Natural killer cell (primary cell): ENCODE measurements around the gene DEFB112. TPM values are rescaled to one million over a fixed set of nuclear protein-coding genes. Genes with fewer than 3 reads are reported as not detected.
A peak's percentile ranks its signal among the peaks of the same experiment; 100 is the strongest.

ENCODE experiments used
- ATAC-seq, 3 donors: fragments of 150-1000 bp in 2 of 3; fragments of 200-7000 bp in 1 of 3; cut with Tn5 transposase; 1 replicate in 1 of 3; 2 replicates in 2 of 3; pipeline ENCODE4 v1.10.0; 2021; ENCODE audit warnings: mild to moderate bottlenecking in 2 of 3, moderate library complexity in 2 of 3
- DNase-seq, 2 donors: peaks; one replicate each; pipeline versions ENCODE4 v3.0.0 to v3.0.0-alpha.2; 2013 to 2021; ENCODE audit warnings: mixed read lengths in 1 of 2
- H3K27ac ChIP-seq: one replicate; pipeline ENCODE4 v1.5.1; 2013; ENCODE audit warnings: mild to moderate bottlenecking, low read length
- H3K27me3 ChIP-seq: one replicate; pipeline ENCODE4 v1.6.1; 2013; ENCODE audit warnings: low read length; ENCODE audit not compliant: control insufficient read depth, insufficient read depth
- H3K36me3 ChIP-seq: one replicate; pipeline ENCODE4 v1.6.1; 2013; ENCODE audit warnings: low read length; ENCODE audit not compliant: control insufficient read depth, insufficient read depth
- H3K4me1 ChIP-seq: one replicate; pipeline ENCODE4 v1.6.1; 2013; ENCODE audit warnings: low read length; ENCODE audit not compliant: control insufficient read depth, insufficient read depth
- H3K4me3 ChIP-seq: one replicate; pipeline ENCODE4 v1.5.1; 2013; ENCODE audit warnings: low read length
- H3K9me3 ChIP-seq: one replicate; pipeline ENCODE4 v1.6.1; 2013; ENCODE audit warnings: low read length; ENCODE audit not compliant: control insufficient read depth, insufficient read depth
- H3K27ac Mint-ChIP-seq, 2 donors: one replicate each; pipeline ENCODE4 v1.8.0; 2022; ENCODE audit warnings: mild to moderate bottlenecking in 2 of 2, mixed read lengths in 2 of 2, moderate library complexity in 1 of 2
- H3K27me3 Mint-ChIP-seq, 2 donors: one replicate each; pipeline ENCODE4 v1.8.0; 2022; ENCODE audit warnings: low read depth in 2 of 2, mixed read lengths in 2 of 2
- H3K36me3 Mint-ChIP-seq: one replicate; pipeline ENCODE4 v1.8.0; 2022; ENCODE audit warnings: mixed read lengths
- H3K4me1 Mint-ChIP-seq, 2 donors: one replicate each; pipeline ENCODE4 v1.8.0; 2022; ENCODE audit warnings: mixed read lengths in 2 of 2
- H3K4me3 Mint-ChIP-seq: one replicate; pipeline ENCODE4 v1.8.0; 2022; ENCODE audit warnings: mild to moderate bottlenecking, moderate library complexity, mixed read lengths
- H3K9me3 Mint-ChIP-seq, 2 donors: one replicate each; pipeline ENCODE4 v1.8.0; 2022; ENCODE audit warnings: mixed read lengths in 2 of 2
- CTCF ChIP-seq: fragments of 200-600 bp; IDR thresholded peaks from one replicate; pipeline ENCODE4 v1.8.0; 2022; ENCODE audit warnings: antibody characterized with exemption
- WGBS: methylation state at CpG from one replicate; pipeline ENCODE4 v1.1.7; 2013; ENCODE audit warnings: missing lambda C conversion rate; ENCODE audit not compliant: insufficient coverage; 5-methylcytosine and 5-hydroxymethylcytosine counted together
- intact Hi-C: fragments of 100-400 bp; cut with micrococcal nuclease; formaldehyde crosslinking; loops from one replicate; pipeline ENCODE4 v1.14.2; 2022
- total RNA-seq, 4 donors: library from RNA; stranded (reverse); fragments of 120-200 nt in 1 of 4; gene quantifications; one replicate each; pipeline versions ENCODE4 v1.2.3 to v1.2.4, GENCODE V29; 2013 to 2022

DEFB112 gene
- total RNA-seq, 3 donors from 2014 or later (not counting 1 experiment from before 2014, with no cell fraction given) = not detected

- H3K36me3 Mint-ChIP-seq = no peaks in the 10 kb centered on the region
- H3K27me3 ChIP-seq = no peaks in the 10 kb centered on the region
- no peaks in the 10 kb centered on the region for H3K36me3 ChIP-seq
- no peak overlapping the region for H3K27ac Mint-ChIP-seq
- ATAC-seq (no peak), DNase-seq (no peak)
- H3K4me1 Mint-ChIP-seq = no peaks in the 10 kb centered on the region
- no peaks in the 10 kb centered on the region for H3K4me1 ChIP-seq
- peaks cover 4 to 9% of the 10 kb centered on the region in 2 donors for H3K9me3 Mint-ChIP-seq
- H3K9me3 ChIP-seq = no peaks in the 10 kb centered on the region
- no peaks in the 10 kb centered on the region for H3K27me3 Mint-ChIP-seq
- H3K4me3 ChIP-seq = no peak overlapping the region
- WGBS = 70% methylated on average over 1 of the region's 1 CpG
- H3K27ac ChIP-seq = no peak overlapping the region
- no peak for TF ChIP-seq CTCF
- H3K4me3 Mint-ChIP-seq = no peak overlapping the region
- intact Hi-C loops = no loop called here
These were observed 6.5 kb upstream of the DEFB112 start for GRCh38 chr6:50056242-50056641.

GRCh38 chr6:50047026-50047425, 2.7 kb downstream of the DEFB112 start:
- ATAC-seq = no peak
- no peaks in the 10 kb centered on the region for H3K36me3 ChIP-seq
- Mint-ChIP-seq H3K9me3 (peaks cover 2 to 4% of the 10 kb centered on the region in 2 donors), H3K4me3 (no peak overlapping the region), H3K36me3 (no peaks in the 10 kb centered on the region), H3K27me3 (no peaks in the 10 kb centered on the region), H3K4me1 (no peaks in the 10 kb centered on the region), H3K27ac (no peak overlapping the region)
- no peak for DNase-seq
- H3K27ac ChIP-seq = no peak overlapping the region
- H3K27me3 ChIP-seq = no peaks in the 10 kb centered on the region
- H3K4me3 ChIP-seq = no peak overlapping the region
- WGBS = 86% methylated on average over 3 of the region's 3 CpGs
- no peaks in the 10 kb centered on the region for H3K4me1 ChIP-seq
- no peak for TF ChIP-seq CTCF
- H3K9me3 ChIP-seq = no peaks in the 10 kb centered on the region
- intact Hi-C loops = no loop called here

GRCh38 chr6:50030777-50031562, 18.8 kb downstream of the DEFB112 start:
- Mint-ChIP-seq H3K4me1 (no peaks in the 10 kb centered on the region), H3K27ac (no peak overlapping the region), H3K9me3 (peaks cover 12 to 18% of the 10 kb centered on the region in 2 donors), H3K27me3 (no peaks in the 10 kb centered on the region), H3K36me3 (no peaks in the 10 kb centered on the region), H3K4me3 (no peak overlapping the region)
- Histone ChIP-seq H3K9me3 (peaks cover 8% of the 10 kb centered on the region), H3K36me3 (no peaks in the 10 kb centered on the region), H3K27ac (no peak overlapping the region), H3K4me1 (no peaks in the 10 kb centered on the region), H3K27me3 (no peaks in the 10 kb centered on the region), H3K4me3 (no peak overlapping the region)
- ATAC-seq (peak in 1 of 3 donors; percentile 37), DNase-seq (no peak)
- WGBS = 47% methylated on average over 17 of the region's 18 CpGs
- intact Hi-C loops = no loop called here
- TF ChIP-seq CTCF = no peak

- no peak for ATAC-seq
- WGBS = 88% methylated on average over 13 of the region's 14 CpGs
- no peaks in the 10 kb centered on the region for H3K36me3 Mint-ChIP-seq
These were observed 19.4 kb downstream of the DEFB112 start for GRCh38 chr6:50030350-50030749.

More at GRCh38 chr6:50030350-50030749, 19.4 kb downstream of the DEFB112 start:
- H3K4me3 ChIP-seq = no peak overlapping the region
- H3K27me3 ChIP-seq = no peaks in the 10 kb centered on the region
- Mint-ChIP-seq H3K9me3 (peaks cover 16 to 24% of the 10 kb centered on the region in 2 donors), H3K27me3 (no peaks in the 10 kb centered on the region), H3K4me3 (no peak overlapping the region), H3K4me1 (no peaks in the 10 kb centered on the region), H3K27ac (no peak overlapping the region)
- no peaks in the 10 kb centered on the region for H3K4me1 ChIP-seq
- H3K27ac ChIP-seq = no peak overlapping the region
- peaks cover 11% of the 10 kb centered on the region for H3K9me3 ChIP-seq
- intact Hi-C loops = no loop called here
- no peaks in the 10 kb centered on the region for H3K36me3 ChIP-seq
- DNase-seq = no peak
- no peak for TF ChIP-seq CTCF
